Stimulated activated CD8-positive, alpha-beta memory T cell treated with anti-CD3 and anti-CD28 coated beads, Interleukin-4, amount 100 ng/mL, for 1 hour (primary cell): ENCODE measurements around the gene AHNAK.

Source experiments
- DNase-seq, 2 donors: peaks; one replicate each; pipeline ENCODE4 v3.0.0-alpha.2; 2020; ENCODE audit warnings: low read depth in 2 of 2, low spot score in 1 of 2

Gene AHNAK

GRCh38 chr11:62536301-62536957 lies 10.2 kb downstream of the AHNAK start:
- DNase-seq = no peak

GRCh38 chr11:62535802-62536201 lies 10.8 kb downstream of the AHNAK start:
- DNase-seq = no peak

GRCh38 chr11:62534779-62535545 lies 11.6 kb downstream of the AHNAK start:
- DNase-seq = no peak

GRCh38 chr11:62532096-62532495 lies 14.5 kb downstream of the AHNAK start:
- DNase-seq = no peak

GRCh38 chr11:62516736-62517371 lies 29.8 kb downstream of the AHNAK start:
- DNase-seq = no peak

- DNase-seq = no peak
These were observed 32.5 kb downstream of the AHNAK start for GRCh38 chr11:62514151-62514550.

GRCh38 chr11:62513626-62514025 lies 33.0 kb downstream of the AHNAK start:
- no peak for DNase-seq

- no peak for DNase-seq
These were observed 33.6 kb downstream of the AHNAK start for GRCh38 chr11:62512961-62513360.

GRCh38 chr11:62508336-62509058 lies 38.1 kb downstream of the AHNAK start:
- no peak for DNase-seq

- no peak for DNase-seq
These were observed 39.5 kb downstream of the AHNAK start for GRCh38 chr11:62507125-62507422.

- no peak for DNase-seq
These were observed 40.0 kb downstream of the AHNAK start for GRCh38 chr11:62506413-62507124.

GRCh38 chr11:62505440-62506091 lies 41.0 kb downstream of the AHNAK start:
- no peak for DNase-seq

GRCh38 chr11:62505059-62505439 lies 41.6 kb downstream of the AHNAK start:
- no peak for DNase-seq

GRCh38 chr11:62504158-62504973 lies 42.2 kb downstream of the AHNAK start:
- DNase-seq = no peak

GRCh38 chr11:62502030-62502730 lies 44.4 kb downstream of the AHNAK start:
- DNase-seq = no peak

- no peak for DNase-seq
These were observed 45.1 kb downstream of the AHNAK start for GRCh38 chr11:62501432-62501891.

GRCh38 chr11:62500650-62501030 lies 46.0 kb downstream of the AHNAK start:
- DNase-seq = no peak

- DNase-seq = no peak
These were observed 46.5 kb downstream of the AHNAK start for GRCh38 chr11:62499944-62500649.
